Measurements from ENCODE around the gene KCNH1.
"Not testable (repeated sequence)": the region's sequence is repeated elsewhere in the genome, so short reads cannot be mapped to it uniquely, and the experiment has no call there.

KCNH1 gene

GRCh38 chr1:210676539-210676938 lies 457.4 kb downstream of the KCNH1 start:
- Histone ChIP-seq H3K9me3 (ENCODE audit: control insufficient read depth, low read length) (no peaks in the 10 kb centered on the region), H3K4me1 (ENCODE audit: control insufficient read depth, insufficient read depth, low read length) (no peaks in the 10 kb centered on the region), H3K4me3 (ENCODE audit: low read length) (no peak overlapping the region), H3K36me3 (ENCODE audit: control insufficient read depth, insufficient read depth, low read length, severe bottlenecking) (no peaks in the 10 kb centered on the region), H3K27me3 (replicated peaks; ENCODE audit: control insufficient read depth, insufficient read depth, low read length) (no peaks in the 10 kb centered on the region), H3K9ac (ENCODE audit: low read length) (no peak overlapping the region)
- DNase-seq (ENCODE audit: low read depth), result no peak

- no peaks in the 10 kb centered on the region for H3K27me3 ChIP-seq (replicated peaks; ENCODE audit: control insufficient read depth, insufficient read depth, low read length)
- H3K4me1 ChIP-seq (ENCODE audit: control insufficient read depth, insufficient read depth, low read length), result no peaks in the 10 kb centered on the region
- no peaks in the 10 kb centered on the region for H3K9me3 ChIP-seq (ENCODE audit: control insufficient read depth, low read length)
- H3K4me3 ChIP-seq (ENCODE audit: low read length), result no peak overlapping the region
- H3K9ac ChIP-seq (ENCODE audit: low read length), result no peak overlapping the region
- DNase-seq (ENCODE audit: low read depth), result no peak
- no peaks in the 10 kb centered on the region for H3K36me3 ChIP-seq (ENCODE audit: control insufficient read depth, insufficient read depth, low read length, severe bottlenecking)
Measured at GRCh38 chr1:210674151-210674550, 459.8 kb downstream of the KCNH1 start.

GRCh38 chr1:210669951-210670350 lies 464.0 kb downstream of the KCNH1 start:
- H3K27me3 ChIP-seq (replicated peaks; ENCODE audit: control insufficient read depth, insufficient read depth, low read length), result no peaks in the 10 kb centered on the region
- no peak for DNase-seq (ENCODE audit: low read depth)
- no peak overlapping the region for H3K4me3 ChIP-seq (ENCODE audit: low read length)
- no peaks in the 10 kb centered on the region for H3K36me3 ChIP-seq (ENCODE audit: control insufficient read depth, insufficient read depth, low read length, severe bottlenecking)
- H3K9me3 ChIP-seq (ENCODE audit: control insufficient read depth, low read length), result no peaks in the 10 kb centered on the region
- no peak overlapping the region for H3K9ac ChIP-seq (ENCODE audit: low read length)
- H3K4me1 ChIP-seq (ENCODE audit: control insufficient read depth, insufficient read depth, low read length), result no peaks in the 10 kb centered on the region

- Histone ChIP-seq H3K36me3 (ENCODE audit: control insufficient read depth, insufficient read depth, low read length, severe bottlenecking) (no peaks in the 10 kb centered on the region), H3K4me1 (ENCODE audit: control insufficient read depth, insufficient read depth, low read length) (no peaks in the 10 kb centered on the region), H3K27me3 (replicated peaks; ENCODE audit: control insufficient read depth, insufficient read depth, low read length) (no peaks in the 10 kb centered on the region), H3K9me3 (ENCODE audit: control insufficient read depth, low read length) (no peaks in the 10 kb centered on the region), H3K9ac (ENCODE audit: low read length) (no peak overlapping the region), H3K4me3 (ENCODE audit: low read length) (no peak overlapping the region)
- DNase-seq (ENCODE audit: low read depth), result no peak
Measured at GRCh38 chr1:210663730-210664573, 470.0 kb downstream of the KCNH1 start.

GRCh38 chr1:210662291-210663050 lies 471.5 kb downstream of the KCNH1 start:
- no peak overlapping the region for H3K9ac ChIP-seq (ENCODE audit: low read length)
- H3K9me3 ChIP-seq (ENCODE audit: control insufficient read depth, low read length), result no peaks in the 10 kb centered on the region
- H3K4me3 ChIP-seq (ENCODE audit: low read length), result no peak overlapping the region
- no peaks in the 10 kb centered on the region for H3K4me1 ChIP-seq (ENCODE audit: control insufficient read depth, insufficient read depth, low read length)
- no peaks in the 10 kb centered on the region for H3K27me3 ChIP-seq (replicated peaks; ENCODE audit: control insufficient read depth, insufficient read depth, low read length)
- no peak for DNase-seq (ENCODE audit: low read depth)
- H3K36me3 ChIP-seq (ENCODE audit: control insufficient read depth, insufficient read depth, low read length, severe bottlenecking), result no peaks in the 10 kb centered on the region

- not testable (repeated sequence) for DNase-seq (ENCODE audit: low read depth); H3K27me3 ChIP-seq (replicated peaks; ENCODE audit: control insufficient read depth, insufficient read depth, low read length); H3K9me3 ChIP-seq (ENCODE audit: control insufficient read depth, low read length); H3K36me3 ChIP-seq (ENCODE audit: control insufficient read depth, insufficient read depth, low read length, severe bottlenecking); H3K4me1 ChIP-seq (ENCODE audit: control insufficient read depth, insufficient read depth, low read length); H3K9ac ChIP-seq (ENCODE audit: low read length); H3K4me3 ChIP-seq (ENCODE audit: low read length)
Measured at GRCh38 chr1:210661520-210661919, 472.4 kb downstream of the KCNH1 start.

- H3K9me3 ChIP-seq (ENCODE audit: control insufficient read depth, low read length), result no peaks in the 10 kb centered on the region
- H3K27me3 ChIP-seq (replicated peaks; ENCODE audit: control insufficient read depth, insufficient read depth, low read length), result no peaks in the 10 kb centered on the region
- DNase-seq (ENCODE audit: low read depth), result no peak
- no peak overlapping the region for H3K9ac ChIP-seq (ENCODE audit: low read length)
- no peaks in the 10 kb centered on the region for H3K4me1 ChIP-seq (ENCODE audit: control insufficient read depth, insufficient read depth, low read length)
- H3K4me3 ChIP-seq (ENCODE audit: low read length), result no peak overlapping the region
- H3K36me3 ChIP-seq (ENCODE audit: control insufficient read depth, insufficient read depth, low read length, severe bottlenecking), result no peaks in the 10 kb centered on the region
Measured at GRCh38 chr1:210657806-210658205, 476.1 kb downstream of the KCNH1 start.

GRCh38 chr1:210655511-210655910 lies 478.4 kb downstream of the KCNH1 start:
- Histone ChIP-seq H3K36me3 (ENCODE audit: control insufficient read depth, insufficient read depth, low read length, severe bottlenecking) (no peaks in the 10 kb centered on the region), H3K9me3 (ENCODE audit: control insufficient read depth, low read length) (no peaks in the 10 kb centered on the region), H3K9ac (ENCODE audit: low read length) (no peak overlapping the region), H3K4me3 (ENCODE audit: low read length) (no peak overlapping the region), H3K27me3 (replicated peaks; ENCODE audit: control insufficient read depth, insufficient read depth, low read length) (no peaks in the 10 kb centered on the region), H3K4me1 (ENCODE audit: control insufficient read depth, insufficient read depth, low read length) (no peaks in the 10 kb centered on the region)
- no peak for DNase-seq (ENCODE audit: low read depth)

GRCh38 chr1:210654176-210654981 lies 479.6 kb downstream of the KCNH1 start:
- H3K27me3 ChIP-seq (replicated peaks; ENCODE audit: control insufficient read depth, insufficient read depth, low read length), result no peaks in the 10 kb centered on the region
- H3K4me3 ChIP-seq (ENCODE audit: low read length), result no peak overlapping the region
- H3K4me1 ChIP-seq (ENCODE audit: control insufficient read depth, insufficient read depth, low read length), result no peaks in the 10 kb centered on the region
- H3K9ac ChIP-seq (ENCODE audit: low read length), result no peak overlapping the region
- H3K9me3 ChIP-seq (ENCODE audit: control insufficient read depth, low read length), result no peaks in the 10 kb centered on the region
- no peaks in the 10 kb centered on the region for H3K36me3 ChIP-seq (ENCODE audit: control insufficient read depth, insufficient read depth, low read length, severe bottlenecking)
- no peak for DNase-seq (ENCODE audit: low read depth)

- Histone ChIP-seq H3K9me3 (ENCODE audit: control insufficient read depth, low read length) (no peaks in the 10 kb centered on the region), H3K4me1 (ENCODE audit: control insufficient read depth, insufficient read depth, low read length) (no peaks in the 10 kb centered on the region), H3K4me3 (ENCODE audit: low read length) (no peak overlapping the region), H3K27me3 (replicated peaks; ENCODE audit: control insufficient read depth, insufficient read depth, low read length) (no peaks in the 10 kb centered on the region), H3K9ac (ENCODE audit: low read length) (no peak overlapping the region), H3K36me3 (ENCODE audit: control insufficient read depth, insufficient read depth, low read length, severe bottlenecking) (no peaks in the 10 kb centered on the region)
- DNase-seq (ENCODE audit: low read depth), result no peak
Measured at GRCh38 chr1:210653771-210654170, 480.2 kb downstream of the KCNH1 start.

GRCh38 chr1:210652329-210652954 lies 481.5 kb downstream of the KCNH1 start:
- no peaks in the 10 kb centered on the region for H3K27me3 ChIP-seq (replicated peaks; ENCODE audit: control insufficient read depth, insufficient read depth, low read length)
- H3K9ac ChIP-seq (ENCODE audit: low read length), result no peak overlapping the region
- DNase-seq (ENCODE audit: low read depth), result no peak
- no peak overlapping the region for H3K4me3 ChIP-seq (ENCODE audit: low read length)
- no peaks in the 10 kb centered on the region for H3K36me3 ChIP-seq (ENCODE audit: control insufficient read depth, insufficient read depth, low read length, severe bottlenecking)
- H3K4me1 ChIP-seq (ENCODE audit: control insufficient read depth, insufficient read depth, low read length), result peaks cover 4% of the 10 kb centered on the region
- no peaks in the 10 kb centered on the region for H3K9me3 ChIP-seq (ENCODE audit: control insufficient read depth, low read length)

Data from adipocyte (in vitro differentiated cells).